Body of pancreas (tissue), 4 donors: Measurements from ENCODE around the gene ARL4D.
"Not testable (repeated sequence)": the region's sequence is repeated elsewhere in the genome, so short reads cannot be mapped to it uniquely, and the experiment has no call there.

Source experiments
- POLR2A ChIP-seq, 3 donors: fragments of 450-650 bp; IDR thresholded peaks; one replicate each; pipeline ENCODE4 v1.6.1; 2016; ENCODE audit warnings: antibody characterized with exemption in 3 of 3, mild to moderate bottlenecking in 2 of 3
- TF ChIP-seq, protein P1 (sequence below), 7 experiments: fragments of 450-650 bp in 4 of 7; fragments of 200-600 bp in 3 of 7; sonication (generic) in 3 of 7; IDR thresholded peaks; one replicate each; pipeline ENCODE4 v1.5.1; 2016 to 2019; ENCODE audit warnings: antibody characterized with exemption in 7 of 7

DNA sequence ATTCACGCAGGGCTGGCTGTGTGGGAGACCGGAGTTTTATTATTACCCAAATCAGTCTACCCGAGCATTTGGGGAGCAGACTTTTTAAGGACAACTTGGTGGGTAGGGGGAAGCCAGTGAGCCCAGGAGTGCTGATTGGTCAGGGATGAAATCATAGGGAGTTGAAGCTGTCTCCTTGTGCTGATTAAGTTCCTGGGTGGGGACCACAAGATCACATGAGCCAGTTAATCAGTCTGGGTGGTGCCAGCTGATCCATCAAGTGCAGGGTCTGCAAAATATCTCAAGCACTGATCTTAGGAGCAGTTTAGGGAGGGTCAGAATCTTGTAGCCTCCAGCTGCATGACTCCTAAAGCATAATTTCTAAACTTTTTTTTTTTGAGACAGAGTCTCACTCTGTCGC lies 22.9 kb upstream of the ARL4D start:
- TF ChIP-seq, protein P1, sequence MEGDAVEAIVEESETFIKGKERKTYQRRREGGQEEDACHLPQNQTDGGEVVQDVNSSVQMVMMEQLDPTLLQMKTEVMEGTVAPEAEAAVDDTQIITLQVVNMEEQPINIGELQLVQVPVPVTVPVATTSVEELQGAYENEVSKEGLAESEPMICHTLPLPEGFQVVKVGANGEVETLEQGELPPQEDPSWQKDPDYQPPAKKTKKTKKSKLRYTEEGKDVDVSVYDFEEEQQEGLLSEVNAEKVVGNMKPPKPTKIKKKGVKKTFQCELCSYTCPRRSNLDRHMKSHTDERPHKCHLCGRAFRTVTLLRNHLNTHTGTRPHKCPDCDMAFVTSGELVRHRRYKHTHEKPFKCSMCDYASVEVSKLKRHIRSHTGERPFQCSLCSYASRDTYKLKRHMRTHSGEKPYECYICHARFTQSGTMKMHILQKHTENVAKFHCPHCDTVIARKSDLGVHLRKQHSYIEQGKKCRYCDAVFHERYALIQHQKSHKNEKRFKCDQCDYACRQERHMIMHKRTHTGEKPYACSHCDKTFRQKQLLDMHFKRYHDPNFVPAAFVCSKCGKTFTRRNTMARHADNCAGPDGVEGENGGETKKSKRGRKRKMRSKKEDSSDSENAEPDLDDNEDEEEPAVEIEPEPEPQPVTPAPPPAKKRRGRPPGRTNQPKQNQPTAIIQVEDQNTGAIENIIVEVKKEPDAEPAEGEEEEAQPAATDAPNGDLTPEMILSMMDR (IDR thresholded peaks at IDR 0.05), result not testable (repeated sequence)
- not testable (repeated sequence) for TF ChIP-seq POLR2A (IDR thresholded peaks at IDR 0.05)
